NCI-H460 (cell line): ENCODE measurements around the gene ARHGAP19. TPM values are rescaled to one million over a fixed set of nuclear protein-coding genes. Genes with fewer than 3 reads are reported as not detected.
"Not testable (repeated sequence)": the region's sequence is repeated elsewhere in the genome, so short reads cannot be mapped to it uniquely, and the experiment has no call there.

ENCODE experiments used
- DNase-seq: peaks from one replicate; pipeline ENCODE4 v3.0.0-alpha.2; 2016; ENCODE audit warnings: low read depth; ENCODE audit errors: extremely low read depth
- total RNA-seq: library from RNA; depleted of rRNA; stranded (reverse); fragments of >200 nt; shearing (Covaris generic); gene quantifications from 2 replicates; pipeline ENCODE4 v1.2.3, GENCODE V29; 2014

ARHGAP19 gene
- total RNA-seq, 1 experiment from 2014 or later = 20.6 TPM

DNA sequence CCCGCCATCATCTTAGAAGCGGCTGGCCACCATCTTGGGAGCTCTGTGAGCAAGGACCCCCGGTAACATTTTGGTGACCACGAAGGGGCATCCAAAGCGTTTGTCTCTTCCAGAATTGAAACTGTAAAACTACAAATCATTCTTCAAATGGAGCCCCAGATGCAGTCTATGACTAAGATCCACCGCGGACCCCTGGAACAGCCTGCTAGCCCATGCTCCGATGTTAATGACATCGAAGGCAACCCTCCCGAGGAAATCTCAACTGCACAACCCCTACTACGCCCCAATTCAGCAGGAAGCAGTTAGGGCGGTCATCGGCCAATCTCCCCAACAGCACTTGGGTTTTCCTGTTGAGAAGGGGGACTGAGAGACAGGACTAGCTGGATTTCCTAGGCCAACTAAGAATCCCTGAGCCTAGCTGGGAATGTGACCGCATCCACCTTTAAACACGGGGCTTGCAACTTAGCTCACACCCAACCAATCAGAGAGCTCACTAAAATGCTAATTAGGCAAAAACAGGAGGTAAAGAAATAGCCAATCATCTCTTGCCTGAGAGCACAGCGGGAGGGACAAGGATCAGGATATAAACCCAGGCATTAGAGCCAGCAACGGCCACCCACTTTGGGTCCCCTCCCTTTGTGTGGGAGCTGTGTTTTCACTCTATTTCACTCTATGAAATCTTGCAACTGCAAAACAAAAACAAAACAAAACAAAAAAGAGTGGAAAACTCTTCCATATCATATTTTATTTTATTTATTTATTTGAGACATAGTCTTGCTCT is 1.7 kb downstream of the ARHGAP19 start:
- not testable (repeated sequence) for DNase-seq

DNA sequence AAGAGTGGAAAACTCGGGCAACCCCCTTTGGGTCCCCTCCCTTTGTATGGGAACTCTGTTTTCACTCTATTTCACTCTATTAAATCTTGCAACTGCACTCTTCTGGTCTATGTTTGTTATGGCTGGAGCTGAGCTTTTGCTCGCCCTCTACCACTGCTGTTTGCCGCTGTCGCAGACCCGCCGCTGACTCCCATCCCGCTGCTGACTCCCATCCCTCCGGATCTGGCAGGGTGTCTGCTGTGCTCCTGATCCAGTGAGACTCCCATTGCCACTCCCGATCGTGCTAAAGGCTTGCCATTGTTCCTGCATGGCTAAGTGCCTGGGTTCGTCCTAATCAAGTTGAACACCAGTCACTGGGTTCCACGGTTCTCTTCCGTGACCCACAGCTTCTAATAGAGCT is 2.4 kb downstream of the ARHGAP19 start:
- not testable (repeated sequence) for DNase-seq

DNA sequence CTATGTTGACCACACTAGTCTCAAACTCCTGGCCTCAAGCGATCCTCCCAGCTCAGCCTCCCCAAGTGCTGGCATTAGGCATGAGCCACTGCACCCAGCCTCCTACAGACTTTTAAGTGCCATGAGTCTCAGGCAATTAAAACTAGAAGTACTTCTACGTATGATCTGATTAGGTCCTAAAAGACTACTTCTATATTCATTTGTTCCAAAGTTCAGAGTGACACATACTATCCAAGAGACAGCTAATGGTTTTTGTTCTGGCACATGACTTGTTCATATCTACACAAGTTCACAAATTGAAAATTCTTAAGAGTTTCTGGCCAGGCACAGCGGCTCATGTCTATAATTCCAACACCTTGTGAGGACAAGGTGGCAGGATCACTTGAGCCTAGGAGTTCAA is 11.7 kb downstream of the ARHGAP19 start:
- DNase-seq = no peak

DNA sequence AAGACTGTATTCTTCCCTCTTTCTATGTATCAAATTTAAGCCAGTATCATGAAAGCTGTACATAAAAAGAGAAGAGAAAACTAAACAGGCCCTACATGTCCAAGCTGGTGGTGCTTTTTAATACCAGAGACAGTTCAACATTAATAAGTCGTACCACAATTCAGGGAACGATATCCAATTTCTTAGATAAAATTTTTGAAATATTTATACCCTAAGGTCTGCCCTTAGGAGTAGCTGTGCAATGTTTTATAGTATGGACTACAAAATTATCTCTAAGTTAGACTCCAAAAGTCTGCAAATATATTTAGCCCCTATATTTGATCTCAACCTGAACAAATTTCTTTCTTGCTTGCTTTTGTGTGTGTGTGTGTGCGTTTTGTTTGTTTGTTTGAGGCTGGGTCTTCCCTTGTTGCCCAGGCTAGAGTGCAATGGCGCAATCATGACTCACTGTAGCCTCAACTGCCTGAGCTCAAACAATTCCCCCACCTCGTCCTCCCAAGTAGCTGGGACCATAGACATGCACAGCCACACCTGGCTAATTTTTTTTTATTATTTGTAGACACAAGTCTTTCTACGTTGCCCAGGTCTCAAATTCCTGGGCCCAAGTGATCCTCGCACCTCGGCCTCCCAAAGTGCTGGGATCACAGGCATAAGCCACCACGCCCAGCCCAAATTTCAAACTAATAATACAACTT is 13.2 kb downstream of the ARHGAP19 start:
- DNase-seq = peak; percentile 62

DNA sequence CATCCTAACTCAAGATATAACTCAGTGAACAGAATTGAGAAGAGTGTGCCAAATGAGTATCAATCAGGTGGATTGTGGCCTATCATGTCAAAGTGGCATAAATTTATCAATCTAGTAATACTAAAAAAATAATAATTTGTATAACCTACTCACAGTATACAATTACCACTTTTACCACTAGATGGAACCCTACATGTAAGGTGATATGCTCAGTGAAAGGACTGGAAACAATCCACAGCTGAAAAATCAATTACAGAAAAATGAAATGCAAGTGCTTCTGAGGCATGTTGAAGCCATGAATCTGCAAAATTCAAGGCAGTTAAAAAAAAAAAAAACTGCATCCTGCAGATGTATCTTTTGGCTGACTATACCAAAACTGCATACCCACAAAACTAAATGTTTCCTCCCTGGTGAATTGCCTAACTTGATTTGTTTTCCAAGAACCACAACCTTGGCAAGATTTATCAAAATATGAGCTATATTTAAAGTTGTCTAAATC is 13.9 kb downstream of the ARHGAP19 start:
- peak; percentile 67 for DNase-seq

DNA sequence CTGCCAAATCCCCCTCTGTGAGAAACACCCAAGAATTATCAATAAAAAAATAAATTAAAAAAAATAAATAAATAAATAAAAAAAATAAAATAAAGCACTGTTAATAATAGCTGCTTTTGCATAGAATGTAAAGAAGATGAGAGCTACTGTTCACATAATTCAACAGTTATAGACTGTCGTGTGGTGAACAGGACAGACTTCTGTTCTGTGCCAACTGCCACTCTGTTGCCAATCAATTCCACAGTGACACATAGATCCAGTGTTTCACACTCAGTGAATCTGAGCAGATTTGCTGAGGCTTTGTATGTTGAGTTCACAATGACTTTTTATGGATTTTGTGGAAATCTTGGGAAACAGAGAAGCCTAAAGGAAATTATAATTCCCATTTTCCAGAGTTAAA is 14.9 kb downstream of the ARHGAP19 start:
- DNase-seq = no peak

DNA sequence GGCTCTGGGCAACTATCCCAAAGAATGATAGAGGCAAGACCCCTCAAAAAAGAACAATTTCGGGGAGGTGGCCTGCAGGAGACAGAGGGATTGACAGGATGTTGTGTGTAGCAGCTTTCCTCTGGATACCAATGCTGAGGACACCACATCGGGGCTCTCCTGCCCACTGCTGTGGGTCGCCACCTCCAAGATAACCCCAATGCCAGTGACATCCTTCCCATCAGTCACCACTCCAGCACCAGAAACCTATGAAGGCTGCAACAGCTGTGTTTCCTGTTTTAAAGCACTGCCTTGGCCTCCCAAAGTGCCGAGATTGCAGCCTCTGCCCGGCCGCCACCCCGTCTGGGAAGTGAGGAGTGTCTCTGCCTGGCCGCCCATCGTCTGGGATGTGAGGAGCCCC is 17.6 kb downstream of the ARHGAP19 start:
- DNase-seq = no peak

DNA sequence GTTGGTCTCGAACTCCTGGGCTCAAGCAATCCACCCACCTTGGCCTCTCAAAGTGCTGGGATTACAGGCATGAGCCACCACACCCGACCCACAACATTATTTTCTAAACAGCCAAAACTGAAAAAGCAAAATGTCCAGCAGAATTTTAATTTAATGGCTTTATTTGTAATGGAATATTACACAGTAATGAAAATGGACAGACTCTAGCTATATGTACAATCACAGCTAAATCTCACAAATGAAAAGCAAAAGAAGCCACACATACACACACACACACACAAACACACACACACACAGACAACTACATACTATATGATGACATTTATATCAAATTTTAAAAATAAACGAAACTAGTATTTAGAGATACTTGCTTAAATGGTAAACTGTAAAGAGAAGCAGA is 18.7 kb downstream of the ARHGAP19 start:
- DNase-seq = no peak

DNA sequence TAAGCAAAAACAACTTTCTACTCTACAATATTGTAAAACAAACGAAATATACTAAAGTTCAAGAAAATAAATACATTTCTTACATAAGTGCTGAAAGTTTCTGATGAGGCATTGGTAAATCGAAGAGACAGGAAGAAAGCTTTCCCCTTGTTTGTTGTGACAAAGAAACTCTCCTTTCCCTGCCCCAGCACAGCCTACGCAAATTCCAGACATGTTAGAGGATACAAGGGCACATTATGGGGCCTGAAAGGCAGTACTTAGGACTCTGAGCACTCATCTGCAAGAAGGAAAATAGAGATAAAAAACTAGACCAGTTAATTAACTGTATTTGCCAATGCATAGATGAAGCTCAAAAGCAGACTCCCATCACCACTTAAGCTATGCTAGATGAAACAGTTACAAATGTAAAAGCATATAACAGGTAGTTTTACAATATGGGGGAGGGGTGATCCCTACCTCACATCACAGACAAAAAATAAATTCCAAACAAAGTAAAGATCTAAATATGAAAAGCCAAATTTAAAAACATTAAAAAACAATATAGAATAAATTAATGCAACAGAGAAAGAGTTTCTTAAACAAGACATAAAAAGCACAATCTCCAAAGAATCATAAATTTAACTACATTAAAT is 21.8 kb downstream of the ARHGAP19 start:
- DNase-seq = no peak

DNA sequence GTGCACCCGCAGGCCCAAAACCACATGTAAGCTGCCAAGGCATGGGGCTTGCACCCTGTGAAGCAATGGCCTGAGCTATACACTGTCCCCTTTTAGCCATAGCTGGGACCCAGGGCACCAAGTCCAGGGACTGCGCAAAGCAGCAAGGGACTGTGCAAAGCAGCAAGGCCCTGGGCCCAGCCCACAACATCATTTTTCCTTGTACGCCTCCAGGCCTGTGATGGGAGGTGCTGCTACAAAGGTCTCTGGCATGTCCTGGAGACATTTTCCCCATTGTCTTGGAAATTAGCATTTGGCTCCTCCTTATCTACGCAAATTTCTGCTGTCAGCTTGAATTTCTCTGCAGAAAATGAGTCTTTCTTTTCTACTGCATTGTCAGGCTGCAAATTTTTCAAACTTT is 24.8 kb downstream of the ARHGAP19 start:
- no peak for DNase-seq

DNA sequence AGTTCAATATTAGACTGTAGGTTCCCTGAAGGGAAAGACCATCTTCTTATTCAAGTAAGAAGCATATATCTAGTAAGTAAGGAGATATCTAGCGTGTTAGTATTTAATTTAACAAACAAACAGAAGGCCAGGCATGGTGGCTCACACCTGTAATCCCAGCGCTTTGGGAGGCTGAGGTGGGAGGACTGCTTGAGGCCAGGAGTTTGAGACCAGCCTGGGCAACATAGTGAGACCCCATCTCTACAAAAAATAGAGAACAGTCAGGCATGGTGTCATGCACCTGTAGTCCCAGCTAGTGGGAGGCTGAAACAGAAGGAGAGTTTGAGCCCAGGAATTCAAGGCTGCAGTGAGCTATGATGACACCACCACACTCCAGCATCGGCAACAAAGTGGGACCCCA is 27.3 kb downstream of the ARHGAP19 start:
- not testable (repeated sequence) for DNase-seq

DNA sequence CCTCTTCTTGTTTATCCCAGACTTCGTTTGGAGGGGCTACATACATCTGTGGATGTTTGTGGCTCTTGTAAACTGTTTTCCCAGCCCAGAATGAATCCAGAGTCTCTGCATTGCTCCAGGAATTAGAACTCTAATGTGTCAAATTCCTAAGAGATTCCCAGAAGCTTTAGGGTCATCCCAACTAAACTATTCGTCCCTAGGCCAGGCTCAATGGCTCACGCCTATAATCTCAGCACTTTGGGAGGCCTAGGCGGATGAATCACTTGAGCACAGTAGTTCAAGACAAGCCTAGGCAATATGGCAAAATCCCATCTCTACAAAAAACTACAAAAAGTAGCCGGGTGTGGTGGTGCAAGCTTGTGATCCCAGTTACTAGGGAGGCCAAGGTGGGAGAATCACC is 28.5 kb downstream of the ARHGAP19 start:
- no peak for DNase-seq

DNA sequence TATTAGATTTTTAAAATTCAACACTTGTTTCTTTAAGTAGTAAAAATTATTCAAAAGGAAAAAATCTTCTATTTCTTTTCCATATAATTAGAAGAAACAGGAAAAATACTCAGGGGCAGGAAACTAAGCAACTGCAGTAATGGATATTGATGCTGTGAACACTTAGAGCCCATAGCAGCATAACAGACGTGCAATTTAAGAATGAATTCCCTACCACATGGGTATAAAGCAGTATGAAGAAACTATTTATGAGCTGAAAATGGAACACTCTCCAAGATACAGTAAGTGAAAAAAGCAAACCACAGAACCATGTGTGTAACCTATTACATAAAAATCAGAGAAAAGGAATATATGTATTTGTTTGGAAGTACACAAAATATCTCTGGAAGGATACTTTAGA is 30.8 kb downstream of the ARHGAP19 start:
- no peak for DNase-seq

DNA sequence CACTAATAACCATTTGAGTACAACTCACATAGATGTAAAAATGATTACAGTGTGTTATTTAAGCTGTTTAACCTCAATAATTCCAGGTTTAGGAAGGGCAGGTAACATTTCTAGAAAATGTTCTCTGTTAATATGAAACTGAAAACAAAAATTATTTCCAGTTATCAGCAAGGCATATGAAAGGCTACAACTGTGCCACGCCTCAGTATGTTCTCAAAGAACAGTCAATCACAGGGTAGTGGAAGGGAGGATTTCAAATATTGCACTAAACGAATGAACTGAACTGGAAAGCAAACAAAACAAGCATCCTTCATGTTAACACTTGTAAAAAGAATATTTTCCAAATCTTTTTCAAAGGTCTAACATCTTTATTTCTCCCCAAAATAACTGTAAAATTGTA is 31.3 kb downstream of the ARHGAP19 start:
- DNase-seq = no peak

DNA sequence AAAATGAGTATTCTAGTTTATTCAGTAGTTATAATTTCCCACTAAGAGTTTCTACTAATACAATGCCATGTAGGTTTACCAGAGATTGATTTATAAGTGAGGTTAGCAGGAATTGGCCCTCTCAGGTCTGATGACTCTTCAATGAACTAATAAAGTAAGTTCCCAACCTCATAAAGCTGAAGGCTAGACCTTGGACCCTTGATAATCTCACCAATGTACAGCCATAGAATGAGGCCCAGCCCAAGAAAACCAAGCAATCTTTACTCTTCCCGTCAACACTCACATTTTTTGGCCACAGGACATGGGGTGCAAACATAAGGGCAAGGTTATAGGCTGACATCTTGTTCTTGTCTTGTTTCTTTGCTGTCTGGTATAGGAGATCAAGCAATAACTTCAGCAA is 33.3 kb downstream of the ARHGAP19 start:
- no peak for DNase-seq

DNA sequence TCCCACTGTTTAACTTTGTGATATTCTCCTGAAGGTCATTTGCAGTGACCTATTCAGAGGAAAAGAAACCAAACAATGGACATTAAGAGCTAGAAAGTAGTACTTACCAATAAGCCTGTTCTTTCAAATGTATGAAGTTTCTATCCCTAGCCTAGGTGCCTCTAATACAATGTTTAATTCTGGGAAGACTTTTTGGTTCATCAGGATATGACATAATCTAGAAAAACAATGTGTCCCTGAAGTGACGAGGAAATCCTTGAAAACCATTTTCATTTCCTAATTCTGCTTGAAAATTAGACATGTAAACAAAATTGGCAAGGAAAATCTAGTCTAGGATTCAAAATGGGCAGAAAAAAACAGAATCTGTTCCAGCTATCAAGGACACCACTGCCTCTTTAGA is 36.1 kb downstream of the ARHGAP19 start:
- DNase-seq = no peak

DNA sequence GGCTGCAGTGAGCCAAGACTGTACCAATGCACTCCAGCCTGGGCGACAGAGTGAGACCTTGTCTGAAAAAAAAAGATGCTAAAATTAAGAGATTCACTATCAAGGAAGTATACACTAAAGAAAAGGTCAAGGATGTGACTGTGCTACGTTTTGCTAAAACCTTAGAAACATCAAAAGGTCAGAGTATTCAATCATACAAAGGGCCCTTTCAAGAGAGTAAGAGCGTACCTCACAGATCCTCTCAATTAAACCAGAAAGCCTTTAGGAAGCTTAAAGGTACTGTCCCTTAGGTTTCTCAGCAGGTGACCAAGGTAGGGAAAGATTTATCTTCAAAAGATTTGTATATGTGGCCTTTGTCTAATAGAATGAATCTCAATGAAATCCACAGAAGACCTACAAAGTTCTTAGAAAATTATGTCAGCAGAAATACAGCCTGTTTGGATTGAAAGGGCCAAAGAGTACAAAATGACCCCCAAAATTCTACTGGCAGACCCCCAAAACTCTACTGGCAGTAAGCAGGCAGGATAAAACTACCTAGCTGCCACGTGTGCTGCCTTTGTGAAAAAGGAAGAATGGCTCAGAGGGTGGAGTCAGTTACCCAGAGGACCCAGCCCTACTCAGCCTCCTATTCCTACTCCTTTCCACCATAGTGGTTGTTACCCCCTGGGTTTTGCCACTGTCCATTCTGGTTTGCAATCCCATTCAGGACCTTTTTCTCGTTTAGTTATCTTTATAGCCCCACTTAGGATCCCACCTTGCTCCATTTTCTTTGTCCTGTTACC is 36.7 kb downstream of the ARHGAP19 start:
- DNase-seq = no peak

DNA sequence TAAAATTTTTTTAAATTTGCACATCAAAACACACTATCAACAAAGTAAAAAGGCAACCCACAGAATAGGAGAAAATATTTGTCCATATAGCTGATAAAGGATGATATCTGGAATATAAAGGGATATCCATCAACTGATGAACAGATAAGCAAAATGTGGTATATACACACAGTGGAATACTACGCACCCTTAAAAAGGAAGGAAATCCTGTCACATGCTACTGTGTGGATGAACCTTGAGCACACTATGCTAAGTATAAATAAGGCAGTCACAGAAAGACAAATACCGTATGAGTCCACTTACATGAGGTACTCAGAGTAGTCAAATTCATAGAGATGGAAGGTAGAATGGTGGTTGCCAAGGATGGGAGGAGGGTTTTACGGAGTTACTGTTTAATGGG is 37.7 kb downstream of the ARHGAP19 start:
- no peak for DNase-seq

DNA sequence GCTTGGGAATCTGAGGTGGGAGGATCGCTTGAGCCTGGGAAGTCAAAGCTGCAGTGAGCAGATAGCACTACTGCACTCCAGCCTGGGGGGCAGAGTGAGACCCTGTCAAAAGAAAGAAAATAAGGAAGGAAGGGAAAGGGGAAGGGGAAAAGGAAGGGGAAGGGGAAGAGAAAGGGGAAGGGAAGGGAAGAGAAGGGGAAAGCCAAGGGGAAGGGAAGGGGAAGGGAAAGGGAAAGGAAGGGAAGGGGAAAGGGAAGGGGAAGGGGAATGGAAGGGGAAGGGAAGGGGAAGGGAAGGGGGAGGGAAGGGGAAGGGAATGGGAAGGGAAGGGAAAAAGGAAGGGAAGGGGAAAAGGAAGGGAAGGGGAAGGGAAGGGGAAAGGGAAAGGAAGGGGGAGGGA is 41.5 kb downstream of the ARHGAP19 start:
- no peak for DNase-seq

DNA sequence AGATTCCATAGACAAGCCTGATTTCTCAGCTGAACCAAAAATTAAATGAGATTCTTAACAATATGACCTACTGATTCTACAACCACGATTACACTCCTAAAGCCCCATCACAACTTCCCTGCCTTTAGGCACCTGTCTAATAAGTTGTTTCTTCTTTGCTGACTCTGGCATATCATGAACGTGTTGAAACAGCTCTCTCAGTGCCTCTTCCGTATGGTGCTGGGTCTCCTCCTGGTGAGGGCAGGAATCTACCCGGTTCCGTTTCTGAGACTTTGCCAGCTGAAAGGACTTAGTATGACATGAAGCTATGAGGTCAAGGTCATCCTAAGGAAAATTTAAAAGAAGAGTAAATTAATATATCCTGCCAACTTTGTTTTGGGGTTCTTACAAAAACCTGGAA is 48.6 kb downstream of the ARHGAP19 start:
- no peak for DNase-seq

DNA sequence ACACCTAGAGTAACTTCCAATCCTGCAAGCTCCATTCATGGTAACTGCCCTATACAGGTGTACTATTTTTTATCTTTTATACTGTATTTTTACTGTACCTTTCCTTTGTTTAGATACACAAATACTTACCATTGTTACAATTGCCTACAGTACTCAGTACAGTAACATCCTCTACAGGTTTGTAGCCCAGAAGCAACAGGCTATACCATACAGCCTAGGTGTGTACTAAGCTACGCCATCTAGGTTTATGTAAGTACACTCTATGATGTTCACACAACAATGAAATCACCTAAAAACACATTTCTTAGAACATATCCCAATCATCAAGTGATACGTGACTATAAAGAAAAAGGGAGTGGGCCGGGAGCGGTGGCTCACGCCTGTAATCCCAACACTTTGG is 53.6 kb downstream of the ARHGAP19 start:
- DNase-seq = no peak
